B cell (primary cell): ENCODE data around the gene SCPEP1. TPM values are rescaled to one million over a fixed set of nuclear protein-coding genes. Genes with fewer than 3 reads are reported as not detected.

Experiments used
- ATAC-seq: fragments of 200-7000 bp; cut with Tn5 transposase; one replicate; pipeline ENCODE4 v1.10.0; 2021; ENCODE audit warnings: low read depth, mild to moderate bottlenecking, moderate number of reproducible peaks, moderate library complexity
- CTCF ChIA-PET: fragments of 350-600 bp; sonication (Branson Sonifier 250); formaldehyde crosslinking; loops from one replicate; lab custom pipeline; 2021; ENCODE audit warnings: antibody characterized with exemption, inconsistent platforms; lab: Charles Lee
- POLR2A ChIA-PET: fragments of 350-600 bp; sonication (Branson Sonifier 250); formaldehyde crosslinking; loops from one replicate; lab custom pipeline; 2021; ENCODE audit warnings: antibody characterized with exemption; lab: Charles Lee
- DNase-seq: peaks from one replicate; pipeline ENCODE4 v3.0.0; 2013
- H2AFZ ChIP-seq: 2 replicates; pipeline ENCODE4 v1.6.1; 2012; ENCODE audit warnings: mild to moderate bottlenecking, low read depth, low read length; ENCODE audit not compliant: insufficient read depth, poor library complexity, severe bottlenecking
- H3K27ac ChIP-seq, 2 donors: 1 replicate in 1 of 2; 2 replicates in 1 of 2; pipeline ENCODE4 v1.5.1; 2012 to 2013; ENCODE audit warnings: low read length in 2 of 2, mild to moderate bottlenecking in 2 of 2, moderate library complexity in 1 of 2
- H3K27me3 ChIP-seq, 4 experiments: fragments of 200-600 bp in 1 of 4; sonication (generic) in 1 of 4; replicated peaks in 1 of 4; 1 replicate in 2 of 4; 2 replicates in 2 of 4; pipeline versions ENCODE4 v1.6.1 to v1.7.0; 2013 to 2016; ENCODE audit warnings: low read length in 3 of 4, mild to moderate bottlenecking in 2 of 4, mixed read lengths in 1 of 4, moderate library complexity in 1 of 4; ENCODE audit not compliant: insufficient read depth in 4 of 4, control insufficient read depth in 3 of 4; ENCODE audit errors: control extremely low read depth in 1 of 4
- H3K36me3 ChIP-seq, 2 experiments: replicated peaks in 1 of 2; 1 replicate in 1 of 2; 2 replicates in 1 of 2; pipeline versions ENCODE4 v1.6.1 to v1.7.1; 2013; ENCODE audit warnings: low read length in 1 of 2; ENCODE audit not compliant: insufficient read depth in 2 of 2, control insufficient read depth in 1 of 2; ENCODE audit errors: control extremely low read depth in 1 of 2, extremely low read depth in 1 of 2
- H3K4me1 ChIP-seq, 2 donors: fragments of 200-600 bp in 1 of 2; sonication (generic) in 1 of 2; 1 replicate in 1 of 2; 2 replicates in 1 of 2; pipeline versions ENCODE4 v1.5.1 to v1.6.1; 2013 to 2017; ENCODE audit warnings: low read length in 2 of 2; ENCODE audit not compliant: control insufficient read depth in 2 of 2, insufficient read depth in 2 of 2
- H3K4me2 ChIP-seq: replicated peaks from 2 replicates; pipeline ENCODE3; 2012; ENCODE audit warnings: mild to moderate bottlenecking, low read depth, low read length; ENCODE audit not compliant: poor library complexity, severe bottlenecking
- H3K4me3 ChIP-seq, 5 experiments: fragments of 200-600 bp in 1 of 5; sonication (generic) in 1 of 5; 1 replicate in 3 of 5; 2 replicates in 2 of 5; pipeline versions ENCODE4 v1.5.1 to v1.7.0; 2011 to 2016; ENCODE audit warnings: low read length in 4 of 5, mild to moderate bottlenecking in 4 of 5, low read depth in 2 of 5, control low read depth in 1 of 5, moderate library complexity in 1 of 5; ENCODE audit not compliant: insufficient read depth in 1 of 5; ENCODE audit errors: control extremely low read depth in 1 of 5, extremely low read depth in 1 of 5
- H3K79me2 ChIP-seq: fragments of 200-600 bp; sonication (generic); one replicate; pipeline ENCODE4 v1.6.0; 2016; ENCODE audit warnings: low read length; ENCODE audit not compliant: control insufficient read depth, insufficient read depth
- H3K9ac ChIP-seq: fragments of 200-600 bp; sonication (generic); 2 replicates; pipeline ENCODE4 v1.6.1; 2017; ENCODE audit warnings: mild to moderate bottlenecking, low read length, moderate library complexity
- H3K9me3 ChIP-seq, 3 donors: one replicate each; pipeline versions ENCODE4 v1.6.1 to v1.7.1; 2013; ENCODE audit warnings: low read length in 2 of 3; ENCODE audit not compliant: control insufficient read depth in 2 of 3, insufficient read depth in 1 of 3; ENCODE audit errors: control extremely low read depth in 1 of 3
- H4K20me1 ChIP-seq: 2 replicates; pipeline ENCODE4 v1.6.0; 2012; ENCODE audit warnings: mild to moderate bottlenecking, low read length; ENCODE audit not compliant: insufficient read depth, control insufficient read depth, poor library complexity, severe bottlenecking
- H3K27ac Mint-ChIP-seq: one replicate; pipeline ENCODE4 v1.8.0; 2021; ENCODE audit warnings: mixed read lengths
- H3K27me3 Mint-ChIP-seq: one replicate; pipeline ENCODE4 v1.8.0; 2021; ENCODE audit warnings: mixed read lengths
- H3K4me1 Mint-ChIP-seq: one replicate; pipeline ENCODE4 v1.8.0; 2021; ENCODE audit warnings: mixed read lengths
- H3K4me3 Mint-ChIP-seq: one replicate; pipeline ENCODE4 v1.8.0; 2021; ENCODE audit warnings: mixed read lengths
- H3K9me3 Mint-ChIP-seq: one replicate; pipeline ENCODE4 v1.8.0; 2022; ENCODE audit warnings: mixed read lengths; ENCODE audit not compliant: insufficient read depth
- EZH2 ChIP-seq: IDR thresholded peaks from 2 replicates; pipeline ENCODE4 v1.6.1; 2012; ENCODE audit warnings: borderline replicate concordance, low read depth, mild to moderate bottlenecking, moderate library complexity, low read length; ENCODE audit not compliant: insufficient read depth, poor library complexity, severe bottlenecking
- WGBS: methylation state at CpG from one replicate; pipeline ENCODE4 v1.1.5; 2013; ENCODE audit warnings: missing lambda C conversion rate; ENCODE audit not compliant: insufficient coverage; 5-methylcytosine and 5-hydroxymethylcytosine counted together
- intact Hi-C: fragments of 100-400 bp; cut with micrococcal nuclease; formaldehyde crosslinking; loops from one replicate; pipeline ENCODE4 v1.10.0; 2022
- polyA plus RNA-seq: library from polyadenylated mRNA; depleted of rRNA; stranded (reverse); fragments of >200 nt; gene quantifications from 2 replicates; pipeline ENCODE4 v1.2.3, GENCODE V29; 2012
- total RNA-seq, 2 donors: library from RNA; stranded (reverse); fragments of 120-200 nt in 1 of 2; gene quantifications; 1 replicate in 1 of 2; 2 replicates in 1 of 2; pipeline versions ENCODE4 v1.2.3 to v1.2.4, GENCODE V29; 2013 to 2022
- TF ChIP-seq, protein P1 (sequence below): fragments of 200-600 bp; IDR thresholded peaks from one replicate; pipeline ENCODE4 v1.8.0; 2022; ENCODE audit warnings: antibody characterized with exemption, mild to moderate bottlenecking

SCPEP1 gene
- total and polyA plus RNA-seq, 2 donors (not counting 1 experiment from before 2014, with no cell fraction given), result 66.6 to 121 TPM

DNA sequence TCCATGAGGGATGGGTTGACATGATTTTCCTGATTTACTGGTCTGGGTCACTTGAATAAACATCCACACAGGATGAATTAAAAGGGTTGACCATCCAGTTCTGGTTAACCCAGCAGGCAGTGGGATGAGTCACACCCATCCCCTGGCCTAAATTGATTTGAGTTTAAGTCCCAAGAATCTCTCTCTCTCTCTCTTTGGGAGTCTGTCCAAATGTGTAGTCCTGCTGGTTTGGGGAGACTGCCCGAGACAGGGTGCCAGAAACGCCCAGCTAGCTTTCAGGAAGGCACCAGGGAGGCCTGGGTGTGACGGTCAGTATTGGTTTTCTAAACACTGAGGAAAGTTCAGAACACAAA is 38.8 kb downstream of the SCPEP1 start:
- H3K27me3 ChIP-seq, result peaks cover 0 to 2% (median 0%) of the 10 kb centered on the region in 4 experiments
- intact Hi-C loops, result no loop called here
- DNase-seq, result no peak
- Mint-ChIP-seq H3K4me3 (no peak overlapping the region), H3K4me1 (peaks cover 1% of the 10 kb centered on the region), H3K9me3 (no peaks in the 10 kb centered on the region), H3K27me3 (peaks cover 9% of the 10 kb centered on the region), H3K27ac (no peak overlapping the region)
- no peak overlapping the region for H2AFZ ChIP-seq
- H3K9ac ChIP-seq, result no peak overlapping the region
- H3K79me2 ChIP-seq, result no peaks in the 10 kb centered on the region
- ATAC-seq, result no peak
- ChIA-PET POLR2A (no interaction called here), CTCF (no interaction called here)
- no peak overlapping the region for H3K4me3 ChIP-seq
- H3K9me3 ChIP-seq, result no peaks in the 10 kb centered on the region
- no peaks in the 10 kb centered on the region for H4K20me1 ChIP-seq
- 56% methylated on average over 3 of the region's 3 CpGs for WGBS
- no peak overlapping the region for H3K4me2 ChIP-seq
- H3K27ac ChIP-seq, result no peak overlapping the region
- no peak for TF ChIP-seq EZH2
- TF ChIP-seq, protein P1, sequence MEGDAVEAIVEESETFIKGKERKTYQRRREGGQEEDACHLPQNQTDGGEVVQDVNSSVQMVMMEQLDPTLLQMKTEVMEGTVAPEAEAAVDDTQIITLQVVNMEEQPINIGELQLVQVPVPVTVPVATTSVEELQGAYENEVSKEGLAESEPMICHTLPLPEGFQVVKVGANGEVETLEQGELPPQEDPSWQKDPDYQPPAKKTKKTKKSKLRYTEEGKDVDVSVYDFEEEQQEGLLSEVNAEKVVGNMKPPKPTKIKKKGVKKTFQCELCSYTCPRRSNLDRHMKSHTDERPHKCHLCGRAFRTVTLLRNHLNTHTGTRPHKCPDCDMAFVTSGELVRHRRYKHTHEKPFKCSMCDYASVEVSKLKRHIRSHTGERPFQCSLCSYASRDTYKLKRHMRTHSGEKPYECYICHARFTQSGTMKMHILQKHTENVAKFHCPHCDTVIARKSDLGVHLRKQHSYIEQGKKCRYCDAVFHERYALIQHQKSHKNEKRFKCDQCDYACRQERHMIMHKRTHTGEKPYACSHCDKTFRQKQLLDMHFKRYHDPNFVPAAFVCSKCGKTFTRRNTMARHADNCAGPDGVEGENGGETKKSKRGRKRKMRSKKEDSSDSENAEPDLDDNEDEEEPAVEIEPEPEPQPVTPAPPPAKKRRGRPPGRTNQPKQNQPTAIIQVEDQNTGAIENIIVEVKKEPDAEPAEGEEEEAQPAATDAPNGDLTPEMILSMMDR, result no peak
- H3K36me3 ChIP-seq, result no peaks in the 10 kb centered on the region
- no peaks in the 10 kb centered on the region for H3K4me1 ChIP-seq

GRCh38 chr17:57017625-57018024 is 39.7 kb downstream of the SCPEP1 start:
- POLR2A ChIA-PET, result no interaction called here
- ATAC-seq, result no peak

More at GRCh38 chr17:57017625-57018024, 39.7 kb downstream of the SCPEP1 start:
- Mint-ChIP-seq H3K27ac (no peak overlapping the region), H3K4me3 (no peak overlapping the region), H3K9me3 (no peaks in the 10 kb centered on the region), H3K4me1 (peaks cover 2% of the 10 kb centered on the region), H3K27me3 (peaks cover 9% of the 10 kb centered on the region)
- no peaks in the 10 kb centered on the region for H3K4me1 ChIP-seq
- no peak for DNase-seq
- no peak overlapping the region for H3K4me3 ChIP-seq
- no peaks in the 10 kb centered on the region for H4K20me1 ChIP-seq
- no peak for TF ChIP-seq EZH2
- TF ChIP-seq, protein P1, result no peak
- H2AFZ ChIP-seq, result no peak overlapping the region
- CTCF ChIA-PET, result no interaction called here
- H3K4me2 ChIP-seq, result no peak overlapping the region
- 97% methylated on average over 3 of the region's 4 CpGs for WGBS
- H3K79me2 ChIP-seq, result no peaks in the 10 kb centered on the region
- no peak overlapping the region for H3K27ac ChIP-seq
- intact Hi-C loops, result no loop called here
- no peak overlapping the region for H3K9ac ChIP-seq
- H3K9me3 ChIP-seq, result no peaks in the 10 kb centered on the region
- no peaks in the 10 kb centered on the region for H3K36me3 ChIP-seq
- H3K27me3 ChIP-seq, result peaks cover 0 to 2% (median 0%) of the 10 kb centered on the region in 4 experiments
